HepG2 (cell line): Measurements from ENCODE around the gene EGLN1. TPM values are rescaled to one million over a fixed set of nuclear protein-coding genes. Genes with fewer than 3 reads are reported as not detected.

ENCODE experiments used
- CBFB ChIP-seq: sonication (generic); formaldehyde crosslinking; IDR thresholded peaks from 2 replicates; pipeline ENCODE4 v1.4.0; 2020; ENCODE audit warnings: missing genetic modification reagents
- CEBPG ChIP-seq: IDR thresholded peaks from 2 replicates; pipeline ENCODE4 v1.6.1; 2016
- ERF ChIP-seq: IDR thresholded peaks from 2 replicates; pipeline ENCODE4 v1.6.1; 2018; ENCODE audit warnings: missing biosample characterization, missing genetic modification reagents
- HMGA1 ChIP-seq: sonication (generic); formaldehyde crosslinking; conservative IDR thresholded peaks from 2 replicates; pipeline ENCODE4 v1.4.0; 2020; ENCODE audit warnings: missing genetic modification reagents
- HNF4G ChIP-seq, 2 experiments: sonication (generic) in 1 of 2; formaldehyde crosslinking in 1 of 2; IDR thresholded peaks; 2 replicates each; pipeline versions ENCODE4 v1.4.0 to v1.6.1; 2011 to 2020; ENCODE audit warnings: borderline replicate concordance in 2 of 2, low read depth in 2 of 2, mild to moderate bottlenecking in 2 of 2, low read length in 1 of 2, missing genetic modification reagents in 1 of 2, moderate library complexity in 1 of 2
- KLF12 ChIP-seq: sonication (generic); formaldehyde crosslinking; IDR thresholded peaks from 2 replicates; pipeline ENCODE4 v1.4.0; 2020; ENCODE audit warnings: missing genetic modification reagents, borderline replicate concordance
- KLF6 ChIP-seq: IDR thresholded peaks from 2 replicates; pipeline ENCODE4 v1.8.0; 2016; ENCODE audit warnings: missing biosample characterization, missing genetic modification reagents
- MAFK ChIP-seq, 2 experiments: IDR thresholded peaks in 1 of 2; conservative IDR thresholded peaks in 1 of 2; 2 replicates each; pipeline ENCODE4 v1.6.1; 2011; ENCODE audit warnings: improper control_type of control experiment in 2 of 2, low read length in 2 of 2
- NCOR1 ChIP-seq: fragments of 200-600 bp; sonication (generic); IDR thresholded peaks from 2 replicates; pipeline ENCODE4 v1.7.0; 2017; ENCODE audit warnings: antibody characterized with exemption, low read length, borderline replicate concordance
- RORA ChIP-seq: sonication (generic); formaldehyde crosslinking; IDR thresholded peaks from 2 replicates; pipeline ENCODE4 v1.5.0; 2020; ENCODE audit warnings: mild to moderate bottlenecking, missing genetic modification reagents, moderate library complexity
- SP140L ChIP-seq: sonication (generic); formaldehyde crosslinking; IDR thresholded peaks from 2 replicates; pipeline ENCODE4 v1.4.0; 2020; ENCODE audit warnings: missing genetic modification reagents, borderline replicate concordance
- YEATS4 ChIP-seq: sonication (generic); formaldehyde crosslinking; IDR thresholded peaks from 2 replicates; pipeline ENCODE4 v1.4.0; 2020; ENCODE audit warnings: missing genetic modification reagents, borderline replicate concordance
- ZNF20 ChIP-seq: sonication (generic); formaldehyde crosslinking; IDR thresholded peaks from 2 replicates; pipeline ENCODE4 v1.4.0; 2020; ENCODE audit warnings: mild to moderate bottlenecking, moderate library complexity, missing genetic modification reagents
- ZNF207 ChIP-seq: fragments of 450-650 bp; IDR thresholded peaks from 2 replicates; pipeline ENCODE4 v1.6.1; 2016; ENCODE audit warnings: antibody characterized with exemption, borderline replicate concordance
- ZNF383 ChIP-seq: sonication (generic); formaldehyde crosslinking; IDR thresholded peaks from 2 replicates; pipeline ENCODE4 v1.4.0; 2020; ENCODE audit warnings: missing genetic modification reagents, mild to moderate bottlenecking, borderline replicate concordance
- ZNF607 ChIP-seq: sonication (generic); formaldehyde crosslinking; IDR thresholded peaks from 2 replicates; pipeline ENCODE4 v1.5.1; 2020; ENCODE audit warnings: missing genetic modification reagents, mild to moderate bottlenecking, borderline replicate concordance
- ZNF781 ChIP-seq: sonication (generic); formaldehyde crosslinking; IDR thresholded peaks from 2 replicates; pipeline ENCODE4 v1.5.1; 2020; ENCODE audit warnings: borderline replicate concordance, mild to moderate bottlenecking, missing genetic modification reagents; ENCODE audit errors: not compliant biosample characterization
- polyA plus RNA-seq, 8 experiments: library from polyadenylated mRNA; depleted of rRNA in 3 of 8; stranded (reverse) in 7 of 8; unstranded in 1 of 8; fragments of >200 nt; fragmentation: Illumina TruSeq in 4 of 8; extraction: Trizol in 4 of 8; gene quantifications; 2 replicates each; pipeline versions ENCODE4 v1.2.1 to v1.2.3, GENCODE V29; 2011 to 2016; ENCODE audit warnings: low read depth in 4 of 8, missing spikeins in 1 of 8, mixed read lengths in 1 of 8; ENCODE audit not compliant: insufficient read depth in 1 of 8
- total RNA-seq, 5 experiments: library from RNA; depleted of rRNA; stranded (reverse); fragments of >200 nt; fragmentation: Illumina TruSeq; extraction: Trizol; gene quantifications; 2 replicates each; pipeline ENCODE4 v1.2.3, GENCODE V29; 2016; ENCODE audit warnings: low read depth in 1 of 5
- TF ChIP-seq, protein P1 (sequence below): sonication (generic); formaldehyde crosslinking; conservative IDR thresholded peaks from 2 replicates; pipeline ENCODE4 v1.5.0; 2020; ENCODE audit warnings: missing genetic modification reagents
- TF ChIP-seq, protein P2 (sequence below): sonication (generic); formaldehyde crosslinking; IDR thresholded peaks from 2 replicates; pipeline ENCODE4 v1.4.0; 2020; ENCODE audit warnings: missing genetic modification reagents, mild to moderate bottlenecking, borderline replicate concordance
- TF ChIP-seq, protein P3 (sequence below): sonication (generic); formaldehyde crosslinking; IDR thresholded peaks from 2 replicates; pipeline ENCODE4 v1.8.1; 2022; ENCODE audit warnings: low read depth, mild to moderate bottlenecking, missing genetic modification reagents
- TF ChIP-seq, protein P4 (sequence below): sonication (generic); formaldehyde crosslinking; IDR thresholded peaks from 2 replicates; pipeline ENCODE4 v1.4.0; 2020; ENCODE audit warnings: missing genetic modification reagents, mild to moderate bottlenecking, borderline replicate concordance

The EGLN1 gene
- total and polyA plus RNA-seq, 2 of the 13 experiments (the other 11 are each of a cell fraction or from before 2014, with no cell fraction given): 34.4 to 44.1 TPM

DNA sequence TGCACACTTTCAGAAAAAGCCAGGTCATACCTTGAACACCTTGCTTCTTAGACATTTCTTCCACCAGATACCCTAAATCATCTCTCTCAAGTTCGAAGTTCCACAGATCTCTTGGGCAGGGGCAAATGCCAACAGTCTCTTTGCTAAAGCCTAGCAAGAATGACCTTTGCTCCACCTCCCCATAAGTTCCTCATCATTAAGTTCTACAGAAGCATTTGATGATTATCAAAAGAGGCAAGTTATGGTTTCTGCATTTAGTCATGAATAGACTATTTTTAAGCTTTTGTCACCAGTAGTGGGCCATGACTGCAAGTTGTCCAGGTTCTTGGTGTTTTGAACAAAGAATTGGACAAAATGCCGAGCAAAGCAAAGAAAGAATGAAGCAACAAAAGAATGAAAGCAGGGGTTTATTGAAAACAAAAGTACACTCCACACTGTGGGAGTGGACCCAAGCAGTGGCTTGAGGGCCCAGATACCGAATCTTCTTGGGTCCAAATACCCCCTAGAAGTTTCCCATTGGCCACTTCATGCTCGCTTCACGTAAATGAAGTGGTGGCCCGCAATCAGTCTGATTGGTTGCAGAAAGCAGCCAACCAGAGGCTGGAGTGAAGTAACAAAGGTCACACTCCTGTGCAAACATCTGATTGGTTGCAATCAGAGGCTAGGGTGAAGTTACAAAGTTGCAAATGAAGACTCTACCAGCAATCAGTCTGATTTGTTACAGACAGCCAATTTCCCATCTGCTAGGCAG lies 9.8 kb upstream of the EGLN1 start (continued):
- TF ChIP-seq, protein P1, sequence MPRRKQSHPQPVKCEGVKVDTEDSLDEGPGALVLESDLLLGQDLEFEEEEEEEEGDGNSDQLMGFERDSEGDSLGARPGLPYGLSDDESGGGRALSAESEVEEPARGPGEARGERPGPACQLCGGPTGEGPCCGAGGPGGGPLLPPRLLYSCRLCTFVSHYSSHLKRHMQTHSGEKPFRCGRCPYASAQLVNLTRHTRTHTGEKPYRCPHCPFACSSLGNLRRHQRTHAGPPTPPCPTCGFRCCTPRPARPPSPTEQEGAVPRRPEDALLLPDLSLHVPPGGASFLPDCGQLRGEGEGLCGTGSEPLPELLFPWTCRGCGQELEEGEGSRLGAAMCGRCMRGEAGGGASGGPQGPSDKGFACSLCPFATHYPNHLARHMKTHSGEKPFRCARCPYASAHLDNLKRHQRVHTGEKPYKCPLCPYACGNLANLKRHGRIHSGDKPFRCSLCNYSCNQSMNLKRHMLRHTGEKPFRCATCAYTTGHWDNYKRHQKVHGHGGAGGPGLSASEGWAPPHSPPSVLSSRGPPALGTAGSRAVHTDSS (CRISPR knock-in tag): no peak
- peak in 1 of 2 experiments; percentile 55; a peak in 2 of 4 replicates for TF ChIP-seq MAFK (conservative IDR thresholded peaks at IDR 0.05 in 1 of 2, IDR thresholded peaks at IDR 0.05 in 1 of 2; ENCODE audit: low read length in 2 of 2)
- TF ChIP-seq, protein P2, sequence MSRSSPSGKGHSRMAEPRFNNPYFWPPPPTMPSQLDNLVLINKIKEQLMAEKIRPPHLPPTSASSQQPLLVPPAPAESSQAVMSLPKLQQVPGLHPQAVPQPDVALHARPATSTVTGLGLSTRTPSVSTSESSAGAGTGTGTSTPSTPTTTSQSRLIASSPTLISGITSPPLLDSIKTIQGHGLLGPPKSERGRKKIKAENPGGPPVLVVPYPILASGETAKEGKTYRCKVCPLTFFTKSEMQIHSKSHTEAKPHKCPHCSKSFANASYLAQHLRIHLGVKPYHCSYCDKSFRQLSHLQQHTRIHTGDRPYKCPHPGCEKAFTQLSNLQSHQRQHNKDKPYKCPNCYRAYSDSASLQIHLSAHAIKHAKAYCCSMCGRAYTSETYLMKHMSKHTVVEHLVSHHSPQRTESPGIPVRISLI (CRISPR knock-in tag): no peak
- TF ChIP-seq, protein P3, sequence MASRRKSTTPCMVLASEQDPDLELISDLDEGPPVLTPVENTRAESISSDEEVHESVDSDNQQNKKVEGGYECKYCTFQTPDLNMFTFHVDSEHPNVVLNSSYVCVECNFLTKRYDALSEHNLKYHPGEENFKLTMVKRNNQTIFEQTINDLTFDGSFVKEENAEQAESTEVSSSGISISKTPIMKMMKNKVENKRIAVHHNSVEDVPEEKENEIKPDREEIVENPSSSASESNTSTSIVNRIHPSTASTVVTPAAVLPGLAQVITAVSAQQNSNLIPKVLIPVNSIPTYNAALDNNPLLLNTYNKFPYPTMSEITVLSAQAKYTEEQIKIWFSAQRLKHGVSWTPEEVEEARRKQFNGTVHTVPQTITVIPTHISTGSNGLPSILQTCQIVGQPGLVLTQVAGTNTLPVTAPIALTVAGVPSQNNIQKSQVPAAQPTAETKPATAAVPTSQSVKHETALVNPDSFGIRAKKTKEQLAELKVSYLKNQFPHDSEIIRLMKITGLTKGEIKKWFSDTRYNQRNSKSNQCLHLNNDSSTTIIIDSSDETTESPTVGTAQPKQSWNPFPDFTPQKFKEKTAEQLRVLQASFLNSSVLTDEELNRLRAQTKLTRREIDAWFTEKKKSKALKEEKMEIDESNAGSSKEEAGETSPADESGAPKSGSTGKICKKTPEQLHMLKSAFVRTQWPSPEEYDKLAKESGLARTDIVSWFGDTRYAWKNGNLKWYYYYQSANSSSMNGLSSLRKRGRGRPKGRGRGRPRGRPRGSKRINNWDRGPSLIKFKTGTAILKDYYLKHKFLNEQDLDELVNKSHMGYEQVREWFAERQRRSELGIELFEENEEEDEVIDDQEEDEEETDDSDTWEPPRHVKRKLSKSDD (CRISPR knock-in tag): no peak
- peak; percentile 49; the same call in 1 of the 2 replicates for TF ChIP-seq CEBPG (CRISPR knock-in tag)
- TF ChIP-seq, protein P4, sequence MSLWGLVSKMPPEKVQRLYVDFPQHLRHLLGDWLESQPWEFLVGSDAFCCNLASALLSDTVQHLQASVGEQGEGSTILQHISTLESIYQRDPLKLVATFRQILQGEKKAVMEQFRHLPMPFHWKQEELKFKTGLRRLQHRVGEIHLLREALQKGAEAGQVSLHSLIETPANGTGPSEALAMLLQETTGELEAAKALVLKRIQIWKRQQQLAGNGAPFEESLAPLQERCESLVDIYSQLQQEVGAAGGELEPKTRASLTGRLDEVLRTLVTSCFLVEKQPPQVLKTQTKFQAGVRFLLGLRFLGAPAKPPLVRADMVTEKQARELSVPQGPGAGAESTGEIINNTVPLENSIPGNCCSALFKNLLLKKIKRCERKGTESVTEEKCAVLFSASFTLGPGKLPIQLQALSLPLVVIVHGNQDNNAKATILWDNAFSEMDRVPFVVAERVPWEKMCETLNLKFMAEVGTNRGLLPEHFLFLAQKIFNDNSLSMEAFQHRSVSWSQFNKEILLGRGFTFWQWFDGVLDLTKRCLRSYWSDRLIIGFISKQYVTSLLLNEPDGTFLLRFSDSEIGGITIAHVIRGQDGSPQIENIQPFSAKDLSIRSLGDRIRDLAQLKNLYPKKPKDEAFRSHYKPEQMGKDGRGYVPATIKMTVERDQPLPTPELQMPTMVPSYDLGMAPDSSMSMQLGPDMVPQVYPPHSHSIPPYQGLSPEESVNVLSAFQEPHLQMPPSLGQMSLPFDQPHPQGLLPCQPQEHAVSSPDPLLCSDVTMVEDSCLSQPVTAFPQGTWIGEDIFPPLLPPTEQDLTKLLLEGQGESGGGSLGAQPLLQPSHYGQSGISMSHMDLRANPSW (CRISPR knock-in tag): no peak
- TF ChIP-seq HNF4G (IDR thresholded peaks at IDR 0.05; ENCODE audit: borderline replicate concordance, low read depth, low read length): peak; percentile 50
- no peak; the same call in 1 of the 2 replicates for TF ChIP-seq HNF4G (CRISPR knock-in tag; IDR thresholded peaks at IDR 0.05; ENCODE audit: borderline replicate concordance, low read depth)
- no peak for TF ChIP-seq HMGA1 (CRISPR knock-in tag)
- TF ChIP-seq CBFB (CRISPR knock-in tag): no peak
- no peak for TF ChIP-seq SP140L (CRISPR knock-in tag)
- no peak for TF ChIP-seq ZNF383 (CRISPR knock-in tag)
- no peak for TF ChIP-seq ZNF781 (CRISPR knock-in tag)
- peak; percentile 39; the same call in 1 of the 2 replicates for TF ChIP-seq YEATS4 (CRISPR knock-in tag)
- TF ChIP-seq ZNF607 (CRISPR knock-in tag): no peak
- no peak for TF ChIP-seq KLF12
- no peak for TF ChIP-seq KLF6 (CRISPR knock-in tag)
- no peak for TF ChIP-seq ZNF20 (CRISPR knock-in tag)
- TF ChIP-seq RORA (CRISPR knock-in tag): no peak
- peak; percentile 43; the same call in 1 of the 2 replicates for TF ChIP-seq ERF (CRISPR knock-in tag)
- TF ChIP-seq NCOR1: peak; percentile 29; the same call in 1 of the 2 replicates
- no peak for TF ChIP-seq ZNF207
